Stimulated activated CD4-positive, alpha-beta T cell treated with anti-CD3 and anti-CD28 coated beads, TNF-alpha, amount 100 ng/mL, for 24 hours (primary cell): ENCODE measurements around the gene TRPV5.

Experiments
- DNase-seq, 3 experiments: peaks; one replicate each; pipeline ENCODE4 v3.0.0-alpha.2; 2020; ENCODE audit warnings: low read depth in 3 of 3

TRPV5 gene

DNA sequence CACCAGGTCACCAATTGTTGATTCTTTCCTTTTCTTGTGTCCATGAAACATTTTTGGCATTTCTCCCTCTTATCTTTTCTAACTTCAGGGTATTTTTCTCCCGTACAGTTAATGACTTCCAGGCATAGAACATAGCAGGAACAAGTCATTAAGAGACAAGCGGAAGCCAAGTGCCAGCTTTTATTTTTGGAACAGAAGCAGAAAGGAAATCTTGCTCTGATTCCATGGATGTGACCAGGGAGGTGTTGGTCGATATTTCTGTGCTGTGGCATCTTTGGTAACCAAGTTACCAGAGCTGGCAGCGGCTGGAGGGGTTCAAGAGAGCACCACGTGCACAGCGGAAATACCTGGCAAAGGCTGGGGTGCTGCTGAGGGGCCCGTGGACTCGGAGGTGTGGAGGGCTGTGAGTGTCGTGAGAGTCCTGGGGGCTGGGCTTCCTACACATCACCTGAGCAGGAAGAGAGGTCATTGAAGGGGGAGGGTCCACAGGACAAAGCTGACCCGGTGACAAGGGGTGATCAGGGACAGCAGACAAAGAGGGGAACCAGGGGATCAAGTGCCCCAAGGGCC is 7.5 kb upstream of the TRPV5 start:
- no peak for DNase-seq

DNA sequence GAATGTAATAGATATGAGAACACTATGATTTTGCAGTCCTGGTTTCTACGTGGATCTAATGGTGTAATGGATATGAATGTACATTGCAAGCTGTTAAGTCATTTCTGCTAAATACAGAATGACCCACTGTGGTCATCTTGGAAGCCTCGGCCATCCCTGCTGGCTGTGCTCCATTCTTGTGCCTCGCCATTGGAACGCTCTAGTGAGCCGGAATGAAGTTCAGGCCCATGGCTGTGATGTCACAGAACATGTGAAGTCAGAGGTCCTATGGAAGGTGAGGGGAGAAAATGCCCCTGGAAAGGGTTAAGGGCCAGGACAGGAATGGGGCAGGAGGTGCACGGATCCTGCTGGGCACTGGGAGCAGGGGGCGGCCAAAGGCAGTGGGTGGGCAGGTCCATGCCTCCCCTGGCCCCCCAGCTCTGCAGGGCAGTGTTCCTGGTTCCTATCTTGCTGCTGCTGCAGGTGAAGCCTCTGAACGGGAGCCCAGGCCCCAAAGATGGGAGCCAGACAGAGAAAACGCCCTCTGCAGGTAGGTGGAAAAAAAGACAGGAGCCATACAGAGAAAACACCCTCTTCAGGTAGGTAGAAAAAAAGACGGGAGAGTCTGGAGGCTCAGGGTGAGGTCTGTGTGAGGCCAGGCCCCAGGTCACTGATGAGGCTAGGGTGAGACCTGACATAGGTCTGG is 5.8 kb upstream of the TRPV5 start, which contains the start of gene LLCFC1:
TSS of gene LLCFC1 (plus strand) at position 259 of the 685 bp plus-strand sequence. CDS start at position 397, 138 bp downstream.
- DNase-seq, result no peak

DNA sequence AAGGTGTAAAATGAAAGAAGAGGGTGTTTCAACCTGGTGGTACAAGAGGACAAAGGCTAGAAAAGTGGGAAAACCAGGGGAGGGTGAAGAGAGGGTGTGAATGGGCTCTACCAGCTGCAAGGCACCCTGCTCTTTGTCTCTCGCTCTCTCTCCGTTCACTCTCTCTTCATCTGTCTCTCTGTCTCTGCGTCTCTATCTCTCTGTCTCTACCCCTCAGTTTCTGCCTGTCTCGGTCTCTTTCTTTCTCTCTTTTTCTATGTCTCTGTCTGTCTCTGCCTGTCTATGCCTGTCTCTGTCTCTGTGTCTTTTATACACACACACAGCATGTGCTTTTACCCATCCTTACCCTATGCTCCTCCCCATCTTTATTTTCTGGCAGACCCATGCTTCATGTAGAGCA is 5.1 kb upstream of the TRPV5 start:
- no peak for DNase-seq

DNA sequence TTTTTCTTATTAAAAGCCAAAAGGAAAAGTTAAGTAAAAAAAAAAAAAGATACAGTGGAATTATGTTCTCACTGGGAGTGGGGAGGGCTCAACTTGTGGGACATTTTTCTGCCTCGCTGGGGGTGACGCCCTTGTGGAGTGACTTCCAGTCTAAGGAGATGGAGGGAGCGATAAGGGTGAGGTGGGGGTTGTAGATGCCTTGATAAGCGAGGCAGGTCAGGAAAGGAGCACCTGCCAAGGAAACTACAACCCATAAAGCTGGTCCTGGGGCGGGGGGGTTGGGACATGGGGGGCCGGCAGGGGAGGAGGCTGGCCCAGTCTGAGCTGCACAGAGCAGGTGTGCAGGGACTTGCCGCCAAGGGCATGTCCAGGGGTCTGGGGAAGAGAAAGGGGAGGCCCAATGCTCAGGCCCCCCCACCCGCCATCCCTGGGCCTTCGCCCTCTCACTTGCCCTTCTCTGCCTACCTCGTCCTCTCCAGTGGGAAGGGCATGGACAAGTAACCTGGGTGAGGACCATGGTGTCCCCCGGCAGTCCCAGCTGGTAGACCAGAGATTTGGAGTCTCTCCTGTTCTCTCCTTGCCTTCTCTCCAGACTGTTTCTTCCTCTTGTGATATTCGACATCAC is 2.5 kb upstream of the TRPV5 start:
- DNase-seq, result no peak

DNA sequence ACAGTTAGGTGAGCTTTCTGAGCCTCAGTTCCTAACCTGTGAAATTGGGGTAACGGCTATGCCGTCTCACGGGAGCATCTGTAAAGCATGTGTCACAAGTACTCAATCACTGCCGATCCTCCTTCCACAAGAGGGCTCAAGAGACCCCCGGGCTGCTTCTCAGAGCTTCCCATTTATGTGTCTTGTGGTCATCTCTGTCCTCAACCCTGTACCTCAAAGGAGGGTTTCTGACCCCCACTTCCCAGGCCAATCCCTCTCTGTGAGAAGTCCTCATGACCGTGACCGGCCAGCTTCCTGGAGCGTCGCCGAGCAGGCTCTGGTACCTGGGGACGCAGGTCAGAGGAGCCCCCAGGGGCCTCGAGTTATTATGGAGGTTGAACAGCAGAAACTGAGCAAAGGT is 510 bp upstream of the TRPV5 start:
- DNase-seq, result no peak

DNA sequence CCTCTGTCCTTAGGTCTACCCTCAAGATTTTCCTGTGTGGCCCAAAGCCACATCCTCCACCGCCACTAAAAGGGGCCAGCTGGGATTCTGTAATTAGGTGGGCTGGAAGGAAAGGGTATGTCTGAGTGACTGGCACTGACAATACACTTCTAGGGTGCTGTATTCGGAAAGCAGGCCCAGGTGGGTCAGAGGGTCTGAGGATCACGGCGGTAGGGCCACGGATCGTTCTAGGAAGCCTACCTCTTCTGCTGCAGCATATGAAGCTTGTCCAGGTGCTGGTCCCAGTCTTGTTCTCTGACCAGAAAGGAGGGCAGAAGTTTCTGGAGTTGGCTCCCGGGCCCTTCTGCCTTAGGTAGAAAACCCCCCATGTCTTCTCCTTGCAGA is 462 bp downstream of the TRPV5 start:
- DNase-seq, result no peak

DNA sequence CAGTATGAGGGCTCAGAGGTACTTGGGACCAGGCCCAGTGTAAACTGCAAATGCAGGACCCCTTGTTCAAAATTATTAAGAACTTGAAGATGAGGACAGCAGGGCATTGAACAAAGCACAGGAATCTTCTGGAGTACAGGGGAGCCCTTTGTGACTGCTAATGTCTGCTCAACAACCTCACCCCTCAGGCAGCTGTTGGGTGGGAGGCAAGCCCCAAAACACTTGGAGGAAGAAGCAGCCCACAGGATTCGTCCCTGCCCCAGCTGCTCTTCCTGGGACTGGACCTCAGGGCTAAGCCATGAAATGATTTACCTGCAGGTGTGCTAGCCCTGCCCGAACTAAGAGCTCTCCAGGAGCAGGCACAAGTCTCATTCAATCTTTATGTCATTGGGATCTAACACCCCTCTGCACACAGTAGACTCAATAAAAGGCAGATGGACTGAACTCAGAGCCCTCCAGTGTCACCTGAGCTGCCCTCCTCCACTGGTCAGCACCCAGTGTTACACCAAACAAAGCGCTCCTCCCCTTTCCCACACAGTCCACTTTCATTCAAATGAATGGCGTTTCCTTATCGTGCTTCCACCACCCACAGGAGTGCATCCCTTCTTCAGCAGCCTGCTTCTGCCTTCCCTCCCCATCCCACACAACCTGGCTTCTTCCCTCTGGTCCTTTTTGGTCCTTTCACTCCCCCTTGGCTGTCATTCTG is 1.0 kb downstream of the TRPV5 start:
- no peak for DNase-seq

DNA sequence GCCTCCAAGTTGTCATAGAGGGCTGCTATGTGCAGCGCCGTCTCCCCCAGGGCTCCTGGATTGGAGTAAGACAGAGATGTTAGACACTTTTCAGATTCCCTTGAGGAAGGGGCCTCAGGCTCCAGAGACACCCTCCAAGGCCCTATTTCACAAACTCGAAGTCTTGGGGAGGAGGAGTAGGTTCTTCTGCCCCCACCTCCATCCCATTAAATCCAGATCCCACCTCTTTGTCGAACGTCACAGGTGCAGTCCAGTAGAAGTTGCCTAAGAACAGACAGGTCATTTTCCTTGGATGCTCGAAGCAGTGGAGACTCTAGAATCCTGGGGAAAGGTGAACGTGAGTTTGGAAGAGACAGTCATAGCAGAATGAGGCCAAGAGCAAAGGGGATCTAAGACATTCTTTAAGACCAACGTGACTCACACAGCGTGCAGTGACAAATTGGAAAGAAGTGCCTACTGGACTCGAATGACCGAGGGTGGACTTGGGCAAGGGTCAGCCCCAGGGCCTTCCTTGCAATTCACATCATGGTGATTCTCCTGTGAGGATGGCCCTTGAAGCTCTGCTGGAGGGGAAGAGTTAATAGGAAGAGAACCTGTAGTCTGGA is 3.3 kb downstream of the TRPV5 start:
- DNase-seq, result no peak

DNA sequence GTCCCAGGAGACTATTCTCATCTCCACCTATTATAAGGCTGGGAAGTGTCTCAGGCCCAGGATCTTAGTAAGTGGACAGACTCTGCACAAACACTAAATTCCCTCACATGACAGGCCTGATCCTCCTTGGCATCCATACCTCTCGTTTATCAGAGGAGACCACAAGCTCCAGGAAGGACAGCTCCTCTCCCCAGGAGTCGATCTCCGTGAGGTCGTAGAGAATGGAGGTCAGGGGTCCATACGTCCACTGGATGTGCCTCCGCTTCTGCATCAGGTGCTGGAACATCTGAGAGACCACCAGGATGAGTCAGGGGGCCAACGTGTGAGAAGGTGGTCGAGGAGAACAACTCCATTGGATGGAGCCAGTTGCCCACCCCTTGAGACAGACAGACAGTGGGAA is 5.6 kb downstream of the TRPV5 start:
- no peak for DNase-seq

DNA sequence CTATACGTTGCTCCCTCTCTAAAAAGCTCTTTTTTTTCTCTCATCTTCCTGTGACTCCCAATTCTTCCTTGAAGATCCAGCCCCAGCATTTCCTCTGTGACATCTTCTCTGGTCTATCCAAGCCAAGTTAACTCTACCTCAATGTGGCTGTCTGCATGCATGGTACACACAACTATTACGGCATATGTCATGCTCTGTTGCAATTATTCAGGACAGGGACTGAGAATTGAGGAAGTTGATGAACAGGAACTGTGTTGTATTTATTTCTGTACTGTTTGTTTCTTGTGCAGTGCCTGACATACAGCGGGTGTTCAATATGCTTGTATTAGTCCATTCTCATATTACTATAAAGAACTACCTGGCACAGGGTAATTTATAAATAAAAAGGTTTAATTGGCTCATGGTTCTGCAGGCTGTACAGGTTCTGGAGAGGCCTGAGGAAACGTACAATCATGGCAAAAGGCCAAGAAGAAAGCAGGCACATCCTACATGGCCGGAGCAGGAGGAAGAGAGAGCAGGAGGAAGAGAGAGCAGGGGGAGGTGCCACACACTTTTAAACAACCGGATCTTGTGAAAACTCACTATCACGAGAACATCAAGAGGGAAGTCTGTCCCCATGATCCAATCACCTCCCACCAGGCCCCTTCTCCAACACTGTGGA is 6.3 kb downstream of the TRPV5 start:
- DNase-seq, result no peak

DNA sequence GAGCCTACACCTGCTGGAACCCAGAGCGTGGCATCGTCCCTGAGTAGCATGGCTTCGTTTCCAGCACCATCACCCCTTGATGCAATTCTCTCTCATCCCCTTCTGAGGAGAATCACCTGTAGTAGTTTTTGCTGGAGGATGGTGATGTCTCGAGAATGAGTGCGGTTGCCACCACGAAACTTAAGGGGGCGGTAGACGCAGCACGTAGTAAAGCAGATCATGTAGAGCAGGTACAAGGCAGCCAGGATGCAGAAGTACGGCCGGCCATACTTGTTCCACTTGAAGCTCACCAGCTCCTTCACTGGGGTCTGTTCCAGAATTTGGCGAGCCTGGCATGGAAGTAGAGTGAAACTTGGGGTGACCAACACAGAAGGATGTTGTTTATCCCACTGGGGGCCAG is 8.1 kb downstream of the TRPV5 start:
- no peak for DNase-seq

DNA sequence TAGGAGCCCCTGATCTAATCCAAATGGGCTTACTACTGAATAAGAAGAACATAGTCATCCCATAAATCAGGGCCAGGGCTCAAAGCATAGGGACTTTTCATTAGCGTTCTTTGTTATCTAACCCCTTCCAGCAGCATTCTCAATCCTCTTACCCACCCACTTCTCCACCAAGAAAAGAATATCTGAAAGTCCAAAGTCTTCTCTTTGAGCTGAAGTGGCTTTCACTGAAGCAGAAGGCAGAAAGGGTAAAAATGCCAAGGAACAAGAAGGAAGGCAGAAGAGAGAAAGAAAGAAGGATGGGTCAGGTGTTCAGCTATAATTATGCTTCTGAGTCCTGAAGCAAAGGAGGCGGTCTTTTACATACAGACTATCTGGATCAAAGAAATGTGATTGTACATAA is 10.2 kb downstream of the TRPV5 start:
- no peak for DNase-seq

DNA sequence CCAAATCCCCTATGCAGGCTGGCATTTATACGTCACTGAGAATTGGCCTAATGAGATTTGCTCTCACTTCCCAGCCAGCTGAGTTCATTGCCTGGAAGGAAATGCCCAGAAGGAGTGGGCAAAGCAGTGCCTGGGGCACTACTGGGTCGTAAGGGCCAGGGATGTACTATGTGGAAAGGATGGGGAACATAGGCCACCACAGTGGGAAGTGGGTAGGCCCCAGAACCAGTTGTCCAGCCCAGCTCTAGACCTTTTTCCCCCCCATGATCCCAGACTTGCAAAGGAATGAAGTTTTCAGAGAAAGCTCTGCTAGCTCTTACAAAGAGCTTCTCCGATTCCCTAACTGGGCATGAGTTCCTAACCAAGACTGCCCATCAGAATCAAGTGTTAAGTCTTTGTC is 13.9 kb downstream of the TRPV5 start:
- no peak for DNase-seq

DNA sequence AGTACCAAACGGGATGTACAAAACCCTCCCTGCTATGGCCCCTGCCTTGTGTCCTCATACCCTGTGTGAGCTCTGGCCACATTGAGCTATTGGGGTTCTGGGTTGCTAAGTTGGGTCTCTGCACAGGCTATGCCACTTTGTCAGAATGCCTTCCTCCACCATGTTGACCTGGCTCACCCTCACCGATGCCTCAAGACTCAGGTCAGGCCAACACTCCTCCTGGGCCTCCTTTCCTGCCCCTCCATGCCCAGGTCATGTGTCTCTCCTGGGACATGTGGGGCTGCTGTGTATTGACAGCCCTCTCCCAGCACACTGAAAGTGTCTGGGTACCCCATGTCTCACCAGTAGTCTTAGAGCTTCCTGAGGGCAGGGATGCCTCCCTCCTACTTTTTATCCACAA is 14.6 kb downstream of the TRPV5 start:
- no peak for DNase-seq

DNA sequence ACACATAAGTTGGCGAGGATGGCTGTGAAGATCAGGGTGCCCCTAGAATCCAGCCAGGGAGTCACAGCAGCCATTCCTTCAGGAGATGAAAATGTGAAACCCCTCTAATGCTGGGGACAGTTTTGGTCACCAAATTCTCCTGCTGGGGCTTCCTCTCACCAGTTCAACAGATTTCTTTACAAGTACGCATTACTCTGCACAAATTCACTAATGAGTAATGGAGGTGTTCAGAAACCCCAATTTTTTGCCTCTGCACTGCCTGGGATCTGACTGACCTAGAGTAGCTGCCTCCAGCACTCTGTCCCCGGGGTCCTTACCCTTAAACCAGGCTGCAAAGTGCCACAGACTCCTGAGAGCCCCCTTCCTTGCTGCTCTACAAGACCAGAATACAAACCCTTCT is 16.1 kb downstream of the TRPV5 start:
- DNase-seq, result no peak

DNA sequence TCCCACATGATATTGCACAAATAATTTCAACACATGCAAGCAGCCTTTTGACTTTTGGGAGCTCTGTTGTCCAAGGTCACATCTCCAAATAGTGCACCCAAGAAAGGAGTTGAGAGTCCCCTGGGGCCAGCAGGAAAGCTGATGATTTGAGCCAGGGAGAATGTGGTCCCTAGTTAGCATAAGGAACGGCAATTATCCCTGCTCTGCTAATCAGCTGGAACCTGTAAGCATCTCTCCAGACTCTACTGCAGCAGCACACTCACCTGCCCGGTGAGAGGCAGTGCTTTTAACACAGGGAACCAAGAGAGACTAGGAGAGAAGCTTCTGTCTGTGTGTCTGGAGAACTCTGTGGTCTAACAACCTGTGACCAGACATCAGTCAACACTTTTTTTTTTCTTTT is 17.0 kb downstream of the TRPV5 start:
- no peak for DNase-seq

DNA sequence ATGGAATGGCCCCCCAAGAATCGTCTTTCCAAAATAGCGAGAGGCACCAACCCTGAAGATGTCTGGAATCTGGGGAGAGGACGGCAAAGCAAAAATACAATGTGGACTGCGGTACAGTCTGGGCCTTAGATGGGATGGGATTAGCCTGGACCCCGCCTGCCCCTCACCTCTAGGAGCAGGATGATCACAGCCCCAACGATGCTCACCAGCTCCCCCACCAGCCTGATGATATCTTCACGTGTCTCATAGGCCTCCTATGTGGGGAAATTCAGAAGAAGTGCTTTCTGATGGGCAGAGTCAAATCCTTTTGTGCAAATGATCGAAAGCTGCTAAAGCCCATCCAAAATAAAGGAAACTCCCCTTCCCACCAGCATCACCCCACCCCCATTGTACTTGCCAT is 18.2 kb downstream of the TRPV5 start:
- DNase-seq, result no peak

DNA sequence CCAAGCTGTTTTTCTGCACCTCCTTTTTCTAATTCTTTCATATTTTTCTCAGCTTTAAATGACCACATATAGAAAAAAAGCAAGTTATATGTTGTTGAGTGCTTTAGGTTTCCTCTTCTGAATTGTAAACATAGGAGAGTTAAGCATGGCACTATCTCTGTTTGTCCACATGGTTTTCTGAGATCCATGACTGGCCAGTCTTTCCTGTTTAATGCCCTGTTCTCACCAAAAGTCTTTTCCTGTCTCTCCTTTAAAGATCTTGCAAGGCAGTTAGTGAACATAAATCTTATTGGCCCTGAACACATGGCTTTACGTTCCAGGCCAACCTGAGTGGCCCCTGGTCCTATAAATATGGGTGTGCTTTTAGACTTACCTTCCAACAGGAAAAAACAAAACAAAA is 19.4 kb downstream of the TRPV5 start:
- DNase-seq, result no peak

DNA sequence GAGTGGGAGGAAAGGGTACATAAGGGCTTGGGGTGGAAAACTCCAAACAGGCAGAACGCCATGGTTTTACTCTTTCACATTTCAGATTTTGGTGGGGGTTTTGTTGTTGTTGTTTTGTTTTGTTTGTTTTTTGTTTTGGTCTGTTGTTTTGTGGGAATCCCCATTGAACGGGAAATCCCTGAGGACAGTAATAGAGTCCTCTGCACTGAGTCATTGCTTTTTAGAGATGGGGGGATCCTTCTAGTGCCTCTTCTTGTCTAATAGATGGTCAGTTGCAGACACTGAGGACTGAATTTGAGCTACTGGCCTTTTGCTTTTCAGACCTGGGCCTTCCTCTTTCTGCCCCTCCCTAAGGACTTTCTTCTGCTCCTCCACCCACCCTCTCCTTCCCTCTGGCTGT is 20.0 kb downstream of the TRPV5 start:
- no peak for DNase-seq

DNA sequence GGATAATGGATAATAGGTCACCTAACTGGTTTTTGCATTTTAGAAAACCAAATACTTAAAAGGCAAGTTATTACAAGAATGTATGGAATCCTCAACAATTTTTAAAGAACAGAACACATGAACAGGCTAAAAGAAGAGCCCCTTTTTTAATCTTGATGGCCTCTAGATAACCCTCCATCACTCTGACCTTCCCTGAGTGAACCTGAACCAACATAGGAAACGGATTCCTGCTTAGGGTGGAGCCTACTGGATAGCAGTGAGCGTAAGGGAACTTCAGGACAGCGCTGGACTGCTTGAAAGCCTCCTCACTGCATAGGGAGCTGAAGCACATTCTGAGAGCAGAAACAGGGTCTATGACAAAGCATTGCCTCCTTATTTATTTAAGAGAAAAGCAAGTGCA is 20.5 kb downstream of the TRPV5 start:
- no peak for DNase-seq

DNA sequence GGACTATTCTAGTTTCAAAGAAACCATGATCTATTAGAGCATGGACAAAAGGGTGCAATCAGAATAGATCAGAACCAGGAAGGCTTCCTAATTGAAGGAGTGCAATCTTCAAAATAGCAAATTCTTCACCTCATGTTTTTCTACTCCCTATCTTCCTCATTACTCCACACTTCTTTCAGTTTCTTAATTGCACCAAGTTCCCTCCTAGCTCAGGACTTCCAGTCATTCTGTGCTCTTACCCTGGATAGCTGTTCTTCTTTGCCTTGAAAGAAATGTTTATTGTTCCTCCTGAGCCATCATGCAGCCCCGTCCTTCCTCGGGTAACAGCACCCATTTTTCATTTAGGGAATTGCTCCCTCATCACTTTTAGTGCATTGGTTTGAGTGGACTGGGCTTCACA is 23.1 kb downstream of the TRPV5 start:
- DNase-seq, result no peak

DNA sequence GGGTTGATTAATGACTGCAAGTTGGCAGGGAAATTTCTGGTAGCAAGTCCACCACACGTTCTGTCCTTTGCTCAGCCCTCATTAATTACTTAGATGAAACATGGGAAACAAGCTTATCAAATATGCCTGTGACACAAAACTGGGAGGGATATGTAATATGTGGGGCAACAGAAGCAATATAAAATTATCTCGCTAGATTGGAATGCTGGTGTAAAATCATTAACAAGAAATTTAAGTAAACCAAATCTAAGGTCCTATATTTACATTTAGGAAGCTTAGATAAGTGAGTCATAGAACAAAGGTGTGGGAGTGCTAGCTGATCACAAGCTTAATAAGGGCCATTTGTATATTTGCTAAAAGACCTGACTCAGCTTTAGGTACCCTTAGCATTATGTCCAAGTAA is 23.5 kb downstream of the TRPV5 start:
- DNase-seq, result no peak
